H1 (cell line): ENCODE data around the gene LTN1. TPM values are rescaled to one million over a fixed set of nuclear protein-coding genes. Genes with fewer than 3 reads are reported as not detected.

Experiments used
- CTCF ChIA-PET: fragments of 300-600 bp; sonication (Branson Sonifier 250); formaldehyde crosslinking; loops from one replicate; lab custom pipeline; 2021; ENCODE audit not compliant: partially characterized antibody; lab: Charles Lee
- POLR2A ChIA-PET: fragments of 300-600 bp; sonication (Branson Sonifier 250); formaldehyde crosslinking; loops from one replicate; lab custom pipeline; 2021; ENCODE audit warnings: inconsistent platforms; ENCODE audit not compliant: partially characterized antibody; lab: Charles Lee
- DNase-seq, 2 experiments: peaks; one replicate each; pipeline versions ENCODE4 v3.0.0 to v3.0.0-alpha.2; 2010 to 2022; ENCODE audit warnings: low spot score in 2 of 2, low read depth in 1 of 2, mixed read lengths in 1 of 2
- FAIRE-seq: peaks from 2 replicates; lab custom pipeline; 2011; peaks lifted over from hg19 to GRCh38; lab: Jason Lieb, UNC
- H2AFZ ChIP-seq: 2 replicates; pipeline ENCODE4 v1.8.1; 2012; ENCODE audit warnings: low read length, inconsistent platforms
- H2AK5ac ChIP-seq: 2 replicates; pipeline ENCODE4 v1.6.1; 2013; ENCODE audit warnings: low read depth, low read length
- H2BK120ac ChIP-seq: replicated peaks from 2 replicates; pipeline ENCODE3; 2013; ENCODE audit warnings: low read depth, low read length, inconsistent platforms
- H2BK12ac ChIP-seq: 2 replicates; pipeline ENCODE4 v1.6.1; 2013; ENCODE audit warnings: low read depth, low read length
- H2BK15ac ChIP-seq: 2 replicates; pipeline ENCODE4 v1.6.1; 2013; ENCODE audit warnings: low read length
- H2BK20ac ChIP-seq: 2 replicates; pipeline ENCODE4 v1.6.1; 2013; ENCODE audit warnings: low read length
- H2BK5ac ChIP-seq: 2 replicates; pipeline ENCODE4 v1.6.1; 2013; ENCODE audit warnings: low read depth, low read length
- H3K14ac ChIP-seq: 2 replicates; pipeline ENCODE4 v1.6.1; 2013; ENCODE audit warnings: inconsistent platforms; ENCODE audit not compliant: insufficient read length
- H3K18ac ChIP-seq: 2 replicates; pipeline ENCODE4 v1.6.1; 2013; ENCODE audit warnings: low read length; ENCODE audit errors: extremely low read depth
- H3K23ac ChIP-seq: 2 replicates; pipeline ENCODE4 v1.6.1; 2013; ENCODE audit warnings: inconsistent platforms; ENCODE audit not compliant: insufficient read length
- H3K23me2 ChIP-seq: 2 replicates; pipeline ENCODE4 v1.6.1; 2013; ENCODE audit warnings: low read depth, low read length
- H3K27ac ChIP-seq: 2 replicates; pipeline ENCODE4 v1.6.1; 2011; ENCODE audit warnings: low read depth, low read length, inconsistent platforms
- H3K27me3 ChIP-seq, 4 experiments: replicated peaks in 1 of 4; 1 replicate in 1 of 4; 2 replicates in 3 of 4; pipeline versions ENCODE4 v1.6.1 to v1.8.1; 2011 to 2013; ENCODE audit warnings: low read length in 3 of 4, mild to moderate bottlenecking in 3 of 4, inconsistent platforms in 2 of 4, mixed read lengths in 2 of 4, moderate library complexity in 1 of 4; ENCODE audit not compliant: control insufficient read depth in 3 of 4, insufficient read depth in 3 of 4; ENCODE audit errors: extremely low read depth in 1 of 4
- H3K36me3 ChIP-seq, 4 experiments: 2 replicates each; pipeline versions ENCODE4 v1.6.1 to v1.8.1; 2011 to 2013; ENCODE audit warnings: mild to moderate bottlenecking in 4 of 4, low read length in 3 of 4, moderate library complexity in 2 of 4, control low read depth in 1 of 4, inconsistent platforms in 1 of 4; ENCODE audit not compliant: insufficient read depth in 4 of 4, control insufficient read depth in 2 of 4
- H3K4ac ChIP-seq: replicated peaks from 2 replicates; pipeline ENCODE3; 2013; ENCODE audit warnings: low read length, low read depth, mixed read lengths, inconsistent platforms; ENCODE audit not compliant: insufficient read length
- H3K4me1 ChIP-seq, 4 experiments: replicated peaks in 1 of 4; 1 replicate in 1 of 4; 2 replicates in 3 of 4; pipeline versions ENCODE4 v1.6.1 to v1.8.1; 2011 to 2013; ENCODE audit warnings: low read length in 3 of 4, inconsistent platforms in 2 of 4, mixed read lengths in 1 of 4; ENCODE audit not compliant: insufficient read depth in 4 of 4, control insufficient read depth in 3 of 4
- H3K4me2 ChIP-seq, 2 experiments: 2 replicates each; pipeline versions ENCODE4 v1.6.1 to v1.8.1; 2011 to 2013; ENCODE audit warnings: low read depth in 2 of 2, low read length in 2 of 2, control low read depth in 1 of 2, inconsistent platforms in 1 of 2, mild to moderate bottlenecking in 1 of 2; ENCODE audit not compliant: insufficient read depth in 1 of 2
- H3K4me3 ChIP-seq, 4 experiments: fragments of 200-600, 300-600 bp in 1 of 4; sonication (generic), shearing (Covaris generic), sonication (Bioruptor Twin) in 1 of 4; 2 replicates each; pipeline versions ENCODE4 v1.5.1 to v1.8.1; 2011 to 2016; ENCODE audit warnings: low read length in 4 of 4, low read depth in 3 of 4, control low read depth in 2 of 4, inconsistent platforms in 2 of 4, mild to moderate bottlenecking in 2 of 4, mixed read lengths in 1 of 4, moderate library complexity in 1 of 4; ENCODE audit not compliant: insufficient read depth in 2 of 4; ENCODE audit errors: extremely low read depth in 1 of 4
- H3K56ac ChIP-seq: replicated peaks from 2 replicates; pipeline ENCODE3; 2013; ENCODE audit warnings: low read depth, mild to moderate bottlenecking, mixed read lengths, low read length, inconsistent platforms; ENCODE audit not compliant: insufficient read length
- H3K79me1 ChIP-seq: 2 replicates; pipeline ENCODE4 v1.6.1; 2013; ENCODE audit warnings: low read depth, low read length, control low read depth
- H3K79me2 ChIP-seq, 2 experiments: 2 replicates each; pipeline versions ENCODE4 v1.6.1 to v1.8.1; 2012 to 2013; ENCODE audit warnings: low read length in 2 of 2, mild to moderate bottlenecking in 2 of 2, inconsistent platforms in 1 of 2; ENCODE audit not compliant: insufficient read depth in 2 of 2, control insufficient read depth in 1 of 2
- H3K9ac ChIP-seq, 4 experiments: replicated peaks in 1 of 4; 1 replicate in 1 of 4; 2 replicates in 3 of 4; pipeline versions ENCODE4 v1.6.1 to v1.8.1; 2011 to 2013; ENCODE audit warnings: low read depth in 3 of 4, low read length in 3 of 4, control low read depth in 2 of 4, mild to moderate bottlenecking in 2 of 4, moderate library complexity in 2 of 4, inconsistent platforms in 1 of 4; ENCODE audit errors: extremely low read depth in 1 of 4
- H3K9me3 ChIP-seq, 2 experiments: 2 replicates each; pipeline versions ENCODE4 v1.6.1 to v1.8.1; 2012 to 2013; ENCODE audit warnings: mild to moderate bottlenecking in 2 of 2, moderate library complexity in 2 of 2, control low read depth in 1 of 2, inconsistent platforms in 1 of 2, low read depth in 1 of 2, low read length in 1 of 2, mixed read lengths in 1 of 2; ENCODE audit not compliant: insufficient read depth in 2 of 2
- H4K20me1 ChIP-seq, 2 experiments: replicated peaks in 1 of 2; 2 replicates each; pipeline versions ENCODE3 to v1.8.1; 2011 to 2013; ENCODE audit warnings: inconsistent platforms in 2 of 2, low read length in 2 of 2, mild to moderate bottlenecking in 1 of 2; ENCODE audit not compliant: insufficient read depth in 2 of 2, control insufficient read depth in 1 of 2
- H4K5ac ChIP-seq: 2 replicates; pipeline ENCODE4 v1.6.1; 2013; ENCODE audit warnings: low read length, low read depth, mixed read lengths, inconsistent platforms; ENCODE audit not compliant: insufficient read length
- H4K8ac ChIP-seq: 2 replicates; pipeline ENCODE4 v1.8.0; 2013; ENCODE audit warnings: mild to moderate bottlenecking, moderate library complexity, low read length, inconsistent platforms; ENCODE audit not compliant: insufficient read depth; ENCODE audit errors: extremely low read depth
- H4K91ac ChIP-seq: replicated peaks from 2 replicates; pipeline ENCODE3; 2013; ENCODE audit warnings: low read length, mixed read lengths, inconsistent platforms; ENCODE audit not compliant: insufficient read length
- CBX8 ChIP-seq: fragments of 300-800, 300-1000 bp; sonication (generic); IDR thresholded peaks from 2 replicates; pipeline ENCODE4 v1.7.1; 2016; ENCODE audit warnings: low read depth, low read length, borderline replicate concordance
- KDM5A ChIP-seq: fragments of 200-600 bp; IDR thresholded peaks from 2 replicates; pipeline ENCODE4 v1.7.1; 2012; ENCODE audit warnings: mild to moderate bottlenecking, low read length, inconsistent platforms, mixed read lengths
- MAFK ChIP-seq: IDR thresholded peaks from 2 replicates; pipeline ENCODE4 v1.6.1; 2012; ENCODE audit warnings: low read depth, mild to moderate bottlenecking, improper control_type of control experiment, low read length
- RBBP5 ChIP-seq: IDR thresholded peaks from 2 replicates; pipeline ENCODE4 v1.7.1; 2012; ENCODE audit warnings: low read depth, mild to moderate bottlenecking, inconsistent platforms, low read length, moderate library complexity, borderline replicate concordance
- SIN3A ChIP-seq, 2 experiments: IDR thresholded peaks in 1 of 2; conservative IDR thresholded peaks in 1 of 2; 2 replicates each; pipeline ENCODE4 v1.6.1; 2011 to 2012; ENCODE audit warnings: low read length in 2 of 2, improper control_type of control experiment in 1 of 2, low read depth in 1 of 2, mild to moderate bottlenecking in 1 of 2
- SP1 ChIP-seq: IDR thresholded peaks from 2 replicates; pipeline ENCODE4 v1.6.1; 2011; ENCODE audit warnings: low read depth, low read length
- TAF1 ChIP-seq: IDR thresholded peaks from 2 replicates; pipeline ENCODE4 v1.6.1; 2011; ENCODE audit warnings: mild to moderate bottlenecking, low read depth, low read length
- TCF12 ChIP-seq: IDR thresholded peaks from 2 replicates; pipeline ENCODE4 v1.6.1; 2011; ENCODE audit warnings: low read depth, mild to moderate bottlenecking, low read length
- ZNF274 ChIP-seq: IDR thresholded peaks from 2 replicates; pipeline ENCODE4 v1.7.0; 2012; ENCODE audit warnings: low read length, borderline replicate concordance; ENCODE audit errors: extremely low read depth
- whole genome bisulfite sequencing, 2 experiments: shearing (Covaris generic) in 1 of 2; methylation state at CpG; one replicate each; pipeline versions ENCODE4 v1.1.6 to v1.1.7; 2013 to 2015; ENCODE audit warnings: low lambda C conversion rate in 2 of 2, mixed read lengths in 2 of 2, inconsistent platforms in 1 of 2, low coverage in 1 of 2, missing lambda C conversion rate in 1 of 2; ENCODE audit not compliant: insufficient replicate concordance in 2 of 2, insufficient coverage in 1 of 2, insufficient read length in 1 of 2; ENCODE audit errors: extremely low coverage in 1 of 2, missing lambda C conversion rate in 1 of 2; 5-methylcytosine and 5-hydroxymethylcytosine counted together
- polyA plus RNA-seq, 7 experiments: library from polyadenylated mRNA; depleted of rRNA in 3 of 7; stranded (reverse) in 5 of 7; unstranded in 2 of 7; fragments of >200 nt in 5 of 7; fragments of 200-250 nt in 2 of 7; gene quantifications; 1 replicate in 5 of 7; 2 replicates in 1 of 7; 4 replicates in 1 of 7; pipeline versions ENCODE4 v1.2.1 to v1.2.3, GENCODE V29; 2011 to 2013; ENCODE audit warnings: missing spikeins in 2 of 7, mixed read lengths in 2 of 7
- total RNA-seq: library from RNA; stranded (reverse); fragmentation: NEBNext Ultra II Directional; extraction: Animal tissue kit (Norgen Biotek cat#: 25700); gene quantifications from 2 replicates; pipeline ENCODE4 v1.2.1, GENCODE V29; 2021
- TF ChIP-seq, protein P1 (sequence below): IDR thresholded peaks from 2 replicates; pipeline ENCODE4 v1.6.1; 2012; ENCODE audit warnings: inconsistent platforms

Gene LTN1
- total and polyA plus RNA-seq, 2 of the 8 experiments (the other 6 are each of a cell fraction or from before 2014, with no cell fraction given), result 3.2 to 23.5 TPM

DNA sequence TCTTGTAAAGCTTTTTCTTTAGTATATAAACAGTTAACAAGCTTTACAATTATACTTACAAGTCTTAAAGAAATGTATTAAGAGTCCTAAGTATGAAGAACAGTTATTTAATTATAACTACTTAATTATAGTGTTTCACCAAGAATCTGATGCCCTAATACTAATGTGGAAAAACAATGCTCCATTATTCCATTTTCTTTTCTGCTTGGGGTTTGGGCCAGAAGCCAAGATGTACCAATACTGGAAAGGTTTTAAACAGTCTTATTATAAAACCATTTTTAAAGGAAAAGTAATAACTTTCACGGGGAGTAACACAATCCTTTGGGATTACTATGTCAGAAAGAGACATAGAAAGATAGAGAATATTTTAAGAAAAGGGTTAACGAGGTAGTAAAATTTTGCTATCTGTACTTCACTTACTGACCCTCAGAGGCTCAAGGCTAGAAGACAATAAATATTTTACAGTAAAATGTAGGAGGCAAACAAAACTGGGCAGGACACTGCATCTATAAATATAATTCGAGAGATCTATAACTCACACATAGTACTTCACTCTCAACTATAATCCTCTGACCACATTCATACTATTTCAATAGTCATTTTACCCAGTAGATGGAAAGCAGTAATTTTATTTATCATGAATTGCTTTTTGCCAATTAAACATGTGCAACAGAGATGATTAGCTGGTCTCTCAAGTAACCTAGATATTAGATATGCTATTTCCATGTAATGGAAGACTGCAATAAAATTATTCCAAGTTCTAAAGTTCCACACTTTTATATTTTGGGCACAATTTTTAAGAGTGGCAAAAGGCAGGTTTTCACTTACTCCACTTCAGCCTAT is 63.9 kb downstream of the LTN1 start:
- ChIA-PET POLR2A (no interaction called here), CTCF (interaction anchor here (0.6 to 1.0 kb wide), 2 partner anchors 16 to 92 kb away, joined by 3 to 4 read pairs; no protein-coding TSS in a partner anchor)
- no peaks in the 10 kb centered on the region for H3K27me3 ChIP-seq
- H3K4me3 ChIP-seq, result no peak overlapping the region
- H3K23me2 ChIP-seq, result no peaks in the 10 kb centered on the region
- no peak overlapping the region for H2BK15ac ChIP-seq
- H3K9me3 ChIP-seq, result no peaks in the 10 kb centered on the region
- no peak for TF ChIP-seq KDM5A
- no peak for TF ChIP-seq MAFK
- no peak for TF ChIP-seq ZNF274
- TF ChIP-seq TCF12, result no peak
- TF ChIP-seq SP1, result no peak
- TF ChIP-seq RBBP5, result no peak
- TF ChIP-seq SIN3A (conservative IDR thresholded peaks at IDR 0.05 in 1 of 2, IDR thresholded peaks at IDR 0.05 in 1 of 2; ENCODE audit: low read depth in 1 of 2, low read length in 2 of 2), result no peak
- no peak for TF ChIP-seq CBX8
- TF ChIP-seq, protein P1, sequence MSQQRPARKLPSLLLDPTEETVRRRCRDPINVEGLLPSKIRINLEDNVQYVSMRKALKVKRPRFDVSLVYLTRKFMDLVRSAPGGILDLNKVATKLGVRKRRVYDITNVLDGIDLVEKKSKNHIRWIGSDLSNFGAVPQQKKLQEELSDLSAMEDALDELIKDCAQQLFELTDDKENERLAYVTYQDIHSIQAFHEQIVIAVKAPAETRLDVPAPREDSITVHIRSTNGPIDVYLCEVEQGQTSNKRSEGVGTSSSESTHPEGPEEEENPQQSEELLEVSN, result no peak
- TF ChIP-seq TAF1, result no peak
- H2AFZ ChIP-seq, result no peak overlapping the region
- H3K9ac ChIP-seq, result no peak overlapping the region
- H3K56ac ChIP-seq, result no peak overlapping the region
- H3K36me3 ChIP-seq, result peaks cover 0 to 9% (median under 1%) of the 10 kb centered on the region in 4 experiments; a peak in 1 of 8 replicates
- no peak overlapping the region for H4K8ac ChIP-seq
- FAIRE-seq (no peak), DNase-seq (no peak)
- no peak overlapping the region for H2BK5ac ChIP-seq
- no peaks in the 10 kb centered on the region for H4K20me1 ChIP-seq
- H3K79me2 ChIP-seq, result no peaks in the 10 kb centered on the region
- no peaks in the 10 kb centered on the region for H3K4me1 ChIP-seq
- H4K5ac ChIP-seq, result no peak overlapping the region
- H3K79me1 ChIP-seq, result no peaks in the 10 kb centered on the region
- no peak overlapping the region for H3K4ac ChIP-seq
- no peak overlapping the region for H3K14ac ChIP-seq
- H3K27ac ChIP-seq, result no peak overlapping the region
- no peak overlapping the region for H3K4me2 ChIP-seq
- no peak overlapping the region for H3K18ac ChIP-seq
- no peak overlapping the region for H2BK120ac ChIP-seq
- no peak overlapping the region for H4K91ac ChIP-seq
- H2AK5ac ChIP-seq, result no peak overlapping the region
- no peak overlapping the region for H2BK20ac ChIP-seq
- H3K23ac ChIP-seq, result no peak overlapping the region
- H2BK12ac ChIP-seq, result no peak overlapping the region
- 86% methylated on average over 3 of the region's 3 CpGs; no CpG with 5 or more reads in 1 of the 2 experiments for WGBS, 2 experiments
